ENCODE measurements around the gene ZCCHC3.
"Not testable (repeated sequence)": the region's sequence is repeated elsewhere in the genome, so short reads cannot be mapped to it uniquely, and the experiment has no call there.

ZCCHC3 gene, protein sequence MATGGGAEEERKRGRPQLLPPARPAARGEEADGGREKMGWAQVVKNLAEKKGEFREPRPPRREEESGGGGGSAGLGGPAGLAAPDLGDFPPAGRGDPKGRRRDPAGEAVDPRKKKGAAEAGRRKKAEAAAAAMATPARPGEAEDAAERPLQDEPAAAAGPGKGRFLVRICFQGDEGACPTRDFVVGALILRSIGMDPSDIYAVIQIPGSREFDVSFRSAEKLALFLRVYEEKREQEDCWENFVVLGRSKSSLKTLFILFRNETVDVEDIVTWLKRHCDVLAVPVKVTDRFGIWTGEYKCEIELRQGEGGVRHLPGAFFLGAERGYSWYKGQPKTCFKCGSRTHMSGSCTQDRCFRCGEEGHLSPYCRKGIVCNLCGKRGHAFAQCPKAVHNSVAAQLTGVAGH

DNA sequence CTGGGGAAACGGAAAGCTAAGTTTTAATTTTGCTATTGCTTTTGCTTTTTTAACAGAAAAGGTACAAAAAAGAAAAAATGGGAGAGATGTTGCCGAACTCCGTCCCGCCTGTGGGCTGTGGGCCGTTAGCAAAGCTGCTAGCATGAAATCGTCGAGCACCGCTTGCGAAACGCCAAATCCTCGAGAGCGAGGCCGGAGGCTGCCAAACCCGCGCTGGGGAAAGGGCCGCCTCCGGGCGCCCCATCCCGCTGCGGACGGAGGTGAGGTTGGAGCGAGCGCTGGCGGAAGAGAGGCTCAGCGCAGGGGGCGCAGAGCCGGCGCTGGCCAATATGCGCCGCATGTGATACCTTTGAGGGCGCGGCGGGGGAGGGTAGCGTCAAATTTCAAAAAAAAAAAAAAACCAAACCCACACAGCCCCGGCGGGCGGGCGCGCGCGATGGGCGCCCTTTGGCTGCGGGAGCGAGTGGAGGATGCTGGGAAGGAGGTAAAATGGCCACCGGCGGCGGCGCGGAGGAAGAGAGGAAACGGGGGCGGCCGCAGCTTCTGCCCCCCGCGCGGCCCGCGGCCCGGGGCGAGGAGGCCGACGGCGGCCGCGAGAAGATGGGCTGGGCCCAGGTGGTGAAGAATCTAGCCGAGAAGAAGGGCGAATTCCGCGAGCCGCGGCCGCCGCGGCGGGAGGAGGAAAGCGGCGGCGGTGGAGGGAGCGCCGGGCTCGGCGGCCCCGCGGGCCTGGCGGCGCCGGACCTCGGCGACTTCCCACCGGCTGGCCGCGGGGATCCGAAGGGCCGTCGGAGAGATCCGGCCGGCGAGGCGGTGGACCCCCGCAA is at the start of gene ZCCHC3:
ZCCHC3 (plus strand) TSS at position 473 of the 827 bp plus-strand sequence; CDS start at position 490, 17 bp downstream.
- peak; percentile 88 for DNase-seq

DNA sequence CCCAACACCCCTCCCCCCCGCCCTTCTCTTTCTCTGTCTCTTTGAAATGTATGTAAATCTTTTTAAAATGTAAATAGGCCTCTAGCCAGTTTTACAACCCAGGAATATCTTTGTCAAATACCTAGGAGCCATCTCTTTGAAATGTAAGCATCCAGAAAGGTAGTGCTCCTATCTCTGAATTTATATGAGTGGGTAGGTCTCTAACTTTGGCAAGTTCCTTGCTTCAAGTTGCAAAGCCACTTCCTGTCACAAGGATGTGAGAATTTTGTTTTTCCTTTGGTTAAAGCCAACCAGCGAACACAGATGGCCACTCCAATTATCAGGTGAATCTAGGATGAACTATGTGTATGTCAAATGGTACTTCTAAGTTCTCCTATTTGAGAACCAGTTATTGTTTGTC is 46.0 kb upstream of the ZCCHC3 start:
- no peak for DNase-seq

DNA sequence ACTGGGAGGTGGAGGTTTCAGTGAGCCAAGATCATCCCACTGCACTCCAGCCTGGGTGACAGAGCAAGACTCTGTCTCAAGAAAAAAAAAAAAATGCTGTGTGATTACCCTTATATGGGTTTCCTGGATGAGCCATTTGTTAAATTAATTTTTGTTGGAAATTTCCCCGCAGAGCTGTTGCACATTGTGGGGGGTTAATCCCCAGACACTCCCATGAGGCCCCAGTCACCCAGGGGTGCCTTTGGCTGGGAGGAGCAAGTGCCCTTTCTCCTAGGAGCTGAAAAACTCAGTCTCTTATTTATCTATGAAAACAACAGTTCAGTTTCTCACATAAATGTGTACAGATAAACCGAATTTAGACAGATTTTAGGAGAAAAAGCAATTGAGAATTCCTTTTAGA is 44.6 kb upstream of the ZCCHC3 start:
- no peak for DNase-seq

DNA sequence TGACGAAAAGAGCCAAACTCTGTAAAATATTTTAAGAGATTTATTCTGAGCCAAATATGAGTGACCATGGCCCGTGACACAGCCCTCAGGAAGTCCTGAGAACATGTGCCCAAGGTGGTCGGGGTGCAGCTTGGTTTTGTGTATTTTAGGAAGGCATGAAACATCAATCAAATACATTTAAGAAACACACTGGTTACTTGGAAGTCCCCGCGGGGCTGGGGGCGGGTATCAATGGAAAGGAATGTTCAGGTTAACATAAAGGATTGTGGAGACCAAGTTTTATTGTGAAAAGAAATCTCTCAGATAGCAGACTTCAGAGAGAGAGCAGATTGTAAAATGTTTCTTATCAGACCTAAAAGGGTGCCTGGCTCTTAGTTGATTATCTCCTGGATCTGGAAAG is 43.9 kb upstream of the ZCCHC3 start:
- DNase-seq, result not testable (repeated sequence)

DNA sequence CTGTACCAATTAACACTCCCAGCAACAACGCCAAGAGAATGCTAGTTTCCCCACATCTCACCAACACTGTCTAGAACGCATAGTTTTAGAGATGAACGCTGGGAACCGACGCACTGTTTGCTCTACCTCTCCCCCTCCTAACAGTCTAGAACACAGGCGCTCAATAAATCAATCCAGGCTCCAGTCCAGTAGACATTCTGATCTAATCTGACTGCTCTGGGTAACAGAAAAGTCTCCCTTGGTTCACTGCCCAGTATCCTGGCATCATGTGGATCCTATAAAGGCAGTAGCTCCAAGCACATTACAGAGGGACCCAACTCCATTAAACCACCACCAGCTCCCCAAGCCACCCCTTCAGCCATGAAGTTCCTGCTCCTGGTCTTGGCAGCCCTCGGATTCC is 40.0 kb upstream of the ZCCHC3 start, which contains the start of gene DEFB132:
DEFB132 (plus strand) TSS at position 306 of the 400 bp plus-strand sequence; CDS start at position 361, 55 bp downstream.
- no peak for DNase-seq

DNA sequence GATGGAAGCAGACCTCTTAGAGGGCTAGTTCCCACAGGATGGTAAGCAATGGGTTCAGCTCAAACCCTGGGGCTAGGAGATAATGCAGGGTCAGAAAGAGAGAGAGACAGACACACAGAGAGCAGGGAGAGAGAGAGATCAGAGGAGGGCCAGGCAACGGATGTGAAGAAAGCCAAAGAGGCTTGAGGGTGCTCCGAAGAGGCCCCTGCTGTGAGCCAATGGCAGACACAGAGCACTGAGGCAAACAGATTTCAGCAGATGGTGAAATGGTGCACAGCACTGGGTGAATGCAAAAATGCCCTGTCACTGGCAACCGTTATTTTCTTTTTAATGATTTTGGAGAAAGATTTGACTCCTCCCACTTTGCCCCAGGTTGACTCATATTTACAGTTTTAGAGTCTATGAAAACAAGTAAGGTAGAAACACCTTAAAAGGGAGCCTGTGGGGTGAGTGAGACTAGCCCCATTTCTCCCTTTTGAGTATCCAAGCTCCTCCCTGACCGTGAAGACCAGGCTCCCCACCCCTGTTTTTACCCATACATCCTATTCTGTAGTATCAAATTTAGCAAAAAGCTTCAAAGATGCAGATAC is 39.0 kb upstream of the ZCCHC3 start:
- no peak for DNase-seq

DNA sequence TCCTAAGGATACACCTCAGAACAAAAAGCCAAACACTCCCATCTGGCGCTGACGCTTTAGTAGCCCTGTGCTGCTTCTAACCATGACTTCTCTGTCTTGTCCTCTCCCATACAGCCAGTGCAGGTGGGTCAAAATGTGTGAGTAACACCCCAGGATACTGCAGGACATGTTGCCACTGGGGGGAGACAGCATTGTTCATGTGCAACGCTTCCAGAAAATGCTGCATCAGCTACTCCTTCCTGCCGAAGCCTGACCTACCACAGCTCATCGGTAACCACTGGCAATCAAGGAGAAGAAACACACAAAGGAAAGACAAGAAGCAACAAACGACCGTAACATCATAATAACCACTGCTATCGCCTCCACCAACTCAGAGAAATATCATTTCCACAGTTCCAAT is 38.4 kb upstream of the ZCCHC3 start:
- DNase-seq, result peak; percentile 21

DNA sequence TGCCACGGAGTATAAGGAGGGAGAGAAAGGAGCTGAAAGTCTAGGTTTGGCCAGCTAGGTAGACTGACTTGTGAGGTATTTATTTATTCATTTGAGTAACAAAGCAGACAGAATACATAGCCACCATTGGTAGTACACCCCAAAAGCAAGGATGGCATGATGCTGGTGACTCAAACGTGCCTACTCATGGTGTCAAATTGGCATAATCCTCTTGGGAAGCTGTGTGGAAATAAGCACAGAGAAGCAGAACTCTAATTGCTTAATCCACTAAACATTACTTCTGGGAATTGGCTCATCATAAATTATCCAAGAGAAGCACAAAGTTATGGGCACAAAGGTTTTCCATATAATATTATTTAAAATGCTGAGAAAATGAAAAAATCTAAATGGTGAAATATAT is 37.4 kb upstream of the ZCCHC3 start:
- no peak for DNase-seq

DNA sequence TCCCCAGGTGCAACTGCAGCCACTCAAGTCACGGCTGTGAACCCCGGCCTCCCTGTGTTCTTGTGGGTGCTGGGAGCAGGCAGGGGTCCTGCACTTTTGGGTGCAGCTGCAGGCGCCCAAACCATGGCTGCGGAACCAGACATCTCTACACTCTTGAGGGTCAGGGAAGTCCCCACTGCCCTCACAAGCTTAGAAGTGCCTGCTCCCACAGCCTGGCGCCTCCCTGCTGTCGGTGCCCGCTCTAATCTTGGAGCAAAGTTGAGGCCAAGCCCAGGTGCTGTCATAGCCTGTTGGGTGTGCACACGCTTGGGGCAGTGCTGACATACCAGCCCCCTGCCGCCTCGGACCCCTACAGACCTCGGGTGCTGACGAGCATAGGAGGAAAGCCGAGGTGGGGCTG is 33.7 kb upstream of the ZCCHC3 start:
- no peak for DNase-seq

DNA sequence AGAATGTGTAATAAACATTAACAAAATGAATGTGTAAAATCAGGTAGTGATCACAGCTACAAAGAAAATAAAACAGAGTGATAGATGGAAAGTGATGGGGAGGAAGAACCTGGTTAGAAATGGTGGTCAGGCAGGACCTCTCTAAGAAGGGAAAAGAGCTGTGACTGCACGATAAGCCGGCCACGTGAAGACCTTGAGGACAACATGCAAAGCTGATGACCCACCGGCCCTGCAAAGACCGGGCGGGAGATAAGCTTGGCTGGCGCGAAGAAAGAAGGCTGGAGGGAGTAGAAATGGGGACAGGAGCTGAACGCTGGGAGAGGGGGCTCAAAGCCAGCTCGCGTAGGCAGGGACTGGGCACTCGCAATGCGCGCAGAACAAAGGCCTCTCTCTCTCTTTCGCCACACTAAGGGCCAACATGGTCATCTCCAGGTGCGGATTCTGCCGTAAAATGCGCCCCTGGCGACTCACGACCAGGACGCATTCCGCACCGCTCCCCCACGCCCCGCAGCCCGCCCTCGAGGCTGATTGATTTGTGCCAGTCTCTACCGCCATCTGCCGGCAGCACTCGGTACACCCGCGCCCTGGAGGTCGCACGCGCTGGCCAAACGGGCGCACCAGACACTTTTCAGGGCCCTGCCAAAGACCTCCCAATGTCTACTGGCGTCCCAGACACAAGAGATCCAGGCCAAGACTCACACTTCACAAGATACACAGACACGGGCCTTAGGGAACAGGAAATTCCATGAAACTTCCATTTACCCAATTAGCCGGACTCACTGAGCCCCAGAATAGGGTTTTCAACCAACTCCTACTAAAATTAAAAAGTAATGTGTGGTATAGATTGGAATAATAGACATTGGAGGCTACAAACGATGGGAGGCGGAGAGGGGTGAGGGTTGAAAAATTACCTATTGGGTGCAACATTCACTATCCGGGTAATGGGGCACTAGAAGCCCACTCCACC is 30.5 kb upstream of the ZCCHC3 start:
- DNase-seq, result peak; percentile 92

DNA sequence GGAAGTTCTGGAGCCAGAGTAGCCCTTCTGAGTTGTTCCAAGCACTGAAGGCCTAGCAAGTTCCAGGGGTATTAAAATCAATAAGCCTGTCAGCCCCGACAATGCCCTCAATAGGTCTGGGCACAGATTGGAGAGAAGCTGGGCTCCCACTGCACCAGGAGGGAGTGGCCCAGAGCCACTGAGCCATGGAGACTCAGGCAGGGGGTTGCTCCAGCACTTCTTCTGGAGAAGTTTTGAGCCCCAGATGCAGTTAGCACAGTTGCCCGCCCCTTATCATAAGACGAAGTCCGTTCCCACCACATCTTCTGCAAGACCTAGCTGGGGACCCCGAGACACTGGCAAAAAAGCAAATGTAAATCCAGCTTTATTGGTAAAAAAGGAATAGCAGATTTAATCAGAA is 26.9 kb upstream of the ZCCHC3 start:
- DNase-seq, result no peak

DNA sequence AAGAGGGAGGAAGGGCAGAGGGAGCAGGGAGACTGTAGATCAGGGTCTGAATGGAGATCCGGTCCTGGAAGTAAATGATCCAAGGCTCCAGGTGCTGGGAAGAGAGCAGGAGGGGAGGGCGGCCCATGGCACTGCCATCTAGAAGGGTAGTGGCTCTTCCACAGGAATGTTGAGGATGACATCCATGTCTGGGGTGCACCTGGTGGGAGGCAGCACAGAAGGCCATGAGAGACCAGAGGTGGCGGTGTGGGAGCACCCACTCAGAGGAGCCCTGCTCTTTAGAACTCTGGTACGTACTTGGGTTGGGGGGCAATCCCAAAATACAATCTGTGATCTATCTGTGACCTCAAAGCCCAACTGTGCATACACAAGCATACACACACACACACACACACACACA is 26.3 kb upstream of the ZCCHC3 start:
- no peak for DNase-seq

DNA sequence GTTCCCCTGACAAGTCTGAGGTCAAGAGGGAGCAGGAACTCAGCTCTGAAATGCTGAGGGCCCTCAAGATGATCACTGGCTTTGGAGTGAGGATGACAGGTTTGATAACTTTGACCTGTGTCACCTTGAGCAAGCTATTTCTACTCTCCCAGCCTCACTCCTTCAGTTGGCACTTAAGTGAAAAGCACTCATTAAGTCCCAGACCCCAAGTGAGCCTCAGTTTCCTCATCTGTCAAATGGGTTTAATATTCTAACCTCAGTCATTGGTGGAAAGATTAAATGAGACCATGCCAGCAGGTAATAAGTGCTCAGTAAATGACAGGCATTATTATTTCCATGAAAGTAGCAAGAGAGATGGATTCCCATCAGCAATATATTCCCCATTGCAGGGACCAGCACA is 25.8 kb upstream of the ZCCHC3 start:
- DNase-seq, result no peak

DNA sequence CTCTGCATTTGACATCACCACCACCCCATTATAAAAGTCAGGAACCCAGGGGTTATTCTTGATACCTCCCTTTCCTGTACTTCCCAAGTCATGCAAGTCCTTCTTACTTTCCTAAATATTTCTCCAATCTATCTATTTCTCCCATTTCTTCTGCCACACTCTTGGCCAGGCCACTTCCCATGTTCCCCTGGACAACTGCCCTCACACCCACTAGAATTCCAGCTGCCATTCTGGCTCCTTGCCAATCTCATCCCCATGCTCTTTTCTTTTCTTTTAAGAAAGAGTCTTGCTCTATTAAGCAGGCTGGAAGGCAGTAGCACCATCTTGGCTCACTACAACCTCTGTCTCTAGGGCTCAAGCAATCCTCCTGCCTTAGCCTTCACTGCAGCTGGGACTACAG is 24.7 kb upstream of the ZCCHC3 start:
- DNase-seq, result no peak

DNA sequence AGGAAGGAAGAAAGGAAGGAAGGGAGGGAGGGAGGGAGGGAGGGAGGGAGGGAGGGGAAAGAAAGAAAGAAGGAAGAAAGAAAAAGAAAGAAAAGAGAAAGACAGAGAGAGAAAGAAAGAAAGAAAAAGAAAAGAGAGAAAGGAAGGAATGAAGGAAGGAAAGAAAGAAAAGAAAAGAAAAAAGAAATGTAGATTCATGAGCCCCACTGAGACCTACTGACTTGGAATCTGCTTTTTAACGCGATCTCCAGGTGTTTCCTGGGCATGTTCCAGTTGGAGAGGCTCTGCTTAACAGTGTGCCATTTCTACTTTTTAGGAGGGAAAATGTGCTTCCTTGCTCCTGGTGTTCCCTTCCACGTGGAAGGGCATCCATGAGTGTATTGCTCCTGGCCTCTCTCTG is 23.5 kb upstream of the ZCCHC3 start:
- DNase-seq, result no peak

DNA sequence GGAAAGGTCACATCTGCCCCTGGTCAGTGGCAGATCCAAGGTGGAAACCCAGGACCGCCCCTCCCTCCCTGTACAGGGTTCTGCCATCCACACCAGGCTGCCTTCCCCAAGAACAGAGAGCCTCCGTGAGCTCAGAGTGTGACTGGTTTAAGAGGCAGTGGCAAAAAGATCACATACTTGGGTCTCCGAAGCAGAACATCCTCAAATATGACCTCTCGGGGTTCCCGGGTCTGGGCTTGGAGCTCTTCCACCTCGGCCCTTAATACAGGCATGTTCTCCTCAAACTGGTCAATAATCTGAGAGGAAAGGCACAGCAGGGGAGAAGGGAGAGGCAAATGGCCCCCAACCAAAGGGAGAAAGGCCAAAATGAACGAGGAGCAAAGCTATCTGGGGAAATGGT is 21.6 kb upstream of the ZCCHC3 start:
- DNase-seq, result no peak

DNA sequence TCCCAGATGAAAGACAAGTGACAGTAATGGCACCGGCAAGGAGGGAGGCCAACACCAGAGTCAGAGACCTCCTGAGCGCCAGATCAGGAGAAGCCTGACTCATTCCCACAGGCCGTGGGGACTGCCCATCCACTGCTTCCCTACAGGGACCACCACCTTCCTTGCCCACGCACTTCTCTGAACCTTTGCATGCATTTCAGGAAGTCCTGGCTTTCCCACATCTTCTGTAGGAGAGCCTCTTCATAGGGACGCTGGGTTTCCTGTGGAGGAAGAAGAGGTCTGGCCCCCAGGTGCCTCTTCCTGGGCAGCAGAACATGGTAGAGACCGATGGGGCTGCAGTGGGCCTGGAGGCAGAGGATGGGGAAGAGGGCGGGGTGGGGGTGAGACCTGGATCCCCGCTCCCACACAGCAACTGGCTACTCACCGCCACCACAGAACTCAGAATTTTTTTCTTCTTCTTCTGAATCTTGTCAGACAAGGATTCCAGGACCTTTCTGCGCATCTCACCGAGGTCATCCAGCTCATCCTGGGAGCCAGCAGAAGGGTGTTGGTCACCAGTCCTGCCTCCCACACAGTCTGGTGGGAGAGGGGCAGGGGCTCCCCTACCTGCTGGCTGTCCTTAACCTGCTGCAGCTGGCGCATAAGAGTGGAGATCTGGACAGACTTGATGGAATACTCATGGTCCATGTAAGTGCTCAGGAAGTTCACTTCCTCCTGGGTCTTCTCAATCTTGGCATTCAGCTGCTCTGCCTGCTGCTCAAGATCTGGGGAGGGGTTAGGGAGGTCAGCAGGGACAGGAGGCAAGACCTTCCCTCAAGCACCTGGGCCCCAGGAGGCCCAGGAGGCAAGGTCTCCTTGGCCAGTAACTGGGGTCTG is 20.5 kb upstream of the ZCCHC3 start:
- DNase-seq, result no peak

DNA sequence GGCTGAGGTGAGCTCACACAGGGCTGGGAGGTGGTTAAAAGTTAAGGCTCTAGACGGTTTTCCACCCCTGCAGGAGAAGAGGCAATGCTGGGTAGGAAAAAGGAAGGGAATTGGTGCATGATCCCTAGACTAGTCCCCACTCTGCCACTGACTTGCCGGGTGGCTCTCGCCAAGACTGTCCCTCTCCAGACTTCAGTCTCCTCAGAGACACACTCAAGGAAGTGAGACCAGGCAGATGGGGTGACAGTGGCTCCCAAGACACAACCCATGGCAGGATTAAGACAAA is 19.9 kb upstream of the ZCCHC3 start:
- DNase-seq, result no peak

DNA sequence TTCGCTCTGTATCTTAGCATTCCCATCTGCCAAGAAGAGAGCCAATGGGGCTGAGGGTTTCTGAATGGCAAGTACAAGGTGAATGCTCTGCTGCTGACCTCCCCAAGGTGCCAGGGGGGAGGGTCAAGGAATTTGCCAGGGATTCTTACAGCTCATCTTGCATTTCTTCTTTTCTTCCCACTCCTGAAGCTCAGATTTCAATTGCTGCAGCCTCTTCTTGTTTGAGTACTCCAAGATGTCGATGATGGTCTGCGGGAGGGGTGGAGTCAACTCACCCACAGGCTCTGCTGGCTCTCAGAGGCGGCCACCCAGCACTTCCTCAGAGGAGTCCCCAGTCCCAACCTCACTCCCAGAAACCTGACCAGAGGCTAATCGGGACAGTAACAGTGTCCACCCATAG is 19.2 kb upstream of the ZCCHC3 start:
- no peak for DNase-seq

DNA sequence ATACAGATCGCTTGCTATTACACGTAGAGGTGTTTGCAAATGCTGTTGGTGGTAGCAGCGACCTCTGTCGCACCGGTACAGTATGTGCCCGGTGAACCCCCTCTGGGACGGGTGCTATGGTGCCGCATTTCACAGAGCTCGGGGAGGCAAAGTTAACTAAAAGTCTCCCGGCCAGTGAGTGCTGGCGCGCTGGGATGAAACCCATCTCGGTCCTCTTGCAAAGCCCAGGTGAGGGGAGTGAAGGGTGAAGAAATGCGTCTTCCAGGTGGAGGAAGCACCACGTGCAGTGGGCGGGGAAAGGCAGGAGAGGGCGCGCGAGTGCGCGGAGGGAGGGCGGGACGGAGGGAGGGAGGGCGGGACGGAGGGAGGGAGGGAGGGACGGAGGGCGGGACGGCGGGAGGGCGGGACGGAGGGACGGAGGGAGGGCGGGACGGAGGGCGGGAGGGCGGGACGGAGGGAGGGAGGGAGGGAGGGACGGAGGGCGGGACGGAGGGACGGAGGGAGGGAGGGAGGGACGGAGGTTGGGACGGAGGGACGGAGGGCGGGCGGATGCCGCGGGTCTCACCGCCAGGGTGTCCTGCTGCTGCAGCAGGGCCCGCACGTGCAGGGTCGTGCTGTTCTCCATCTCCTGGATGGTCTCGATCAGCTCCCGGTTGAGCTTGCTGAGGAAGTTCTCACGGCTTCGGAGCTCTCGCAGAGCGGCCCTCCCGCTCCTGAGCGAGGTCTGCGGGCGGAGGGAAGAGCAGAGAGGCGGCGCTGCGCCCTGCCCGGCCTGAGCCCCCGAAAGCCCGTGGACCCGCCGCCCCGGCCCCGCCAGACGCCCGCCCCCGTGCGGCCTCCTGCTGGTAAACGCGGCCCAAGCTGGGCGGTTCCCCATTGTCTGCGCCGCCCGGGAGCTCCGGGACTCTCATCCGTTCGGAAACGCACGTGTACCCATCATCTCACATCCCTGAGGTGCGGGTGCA is 18.5 kb upstream of the ZCCHC3 start:
- DNase-seq, result no peak

DNA sequence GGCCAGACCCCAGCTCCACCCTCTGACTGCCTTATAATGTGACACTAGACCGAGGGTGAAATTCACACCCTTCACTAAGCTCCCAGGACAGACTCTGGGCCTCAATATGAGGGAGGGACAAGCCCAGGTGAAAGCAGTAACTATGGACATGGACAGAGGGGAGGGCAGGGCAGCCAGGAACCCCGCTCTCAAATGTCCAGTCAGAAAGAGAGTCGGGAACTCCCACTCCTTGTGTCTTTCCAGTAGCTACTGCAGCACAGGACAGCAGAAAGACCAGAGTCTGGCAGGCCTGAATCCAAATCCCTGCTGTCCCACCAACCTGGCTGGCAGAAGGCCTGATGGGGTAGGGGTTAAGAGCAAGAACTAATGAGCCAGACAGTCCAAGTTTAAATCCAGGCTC is 13.2 kb upstream of the ZCCHC3 start:
- no peak for DNase-seq

All from COR-L47 (cell line).